Measurements from ENCODE around the gene CFAP61. TPM values are rescaled to one million over a fixed set of nuclear protein-coding genes. Genes with fewer than 3 reads are reported as not detected.
A peak's percentile ranks its signal among the peaks of the same experiment; 100 is the strongest.

The CFAP61 gene
- total RNA-seq, 1 experiment from 2014 or later = 0.28 TPM

GRCh38 chr20:20407891-20408805, 355.8 kb downstream of the CFAP61 start:
- no peaks in the 10 kb centered on the region for H3K4me1 ChIP-seq (ENCODE audit: control insufficient read depth, insufficient read depth, low read length)
- BruUV-seq (replicated peaks) = no TSS peak
- CTCF ChIA-PET = no interaction called here
- no peaks in the 10 kb centered on the region for H3K27me3 ChIP-seq (ENCODE audit: control insufficient read depth, insufficient read depth, low read length)
- H3K27ac ChIP-seq (ENCODE audit: low read length) = no peak overlapping the region
- peak; percentile 18 for DNase-seq (ENCODE audit: low read depth, low spot score)
- in situ Hi-C loops (cut with HindIII; ENCODE audit: low pct_unique_long_range_greater_than_20kb, low sequenced_read_pairs) = no loop called here
- ATAC-seq = peak; percentile 80; the same call in 1 of the 2 replicates
- TF ChIP-seq REST (IDR thresholded peaks at IDR 0.05; ENCODE audit: insufficient read depth in 1 of 2, low read depth in 2 of 2, low read length in 1 of 2) (no peak), TCF7L2 (IDR thresholded peaks at IDR 0.05; ENCODE audit: low read depth, low read length) (no peak), SIN3A (IDR thresholded peaks at IDR 0.05; ENCODE audit: borderline replicate concordance, insufficient read depth, low read depth, low read length) (no peak), POLR2AphosphoS5 (IDR thresholded peaks at IDR 0.05; ENCODE audit: low read depth, low read length) (no peak), CTCF (IDR thresholded peaks at IDR 0.05) (peak; percentile 57)
- intact Hi-C loops (cut with micrococcal nuclease; ENCODE audit: unreplicated experiment) = loop anchor here (5.0 kb wide), 1 partner anchor 326 kb away; no protein-coding TSS in a partner anchor
- no peaks in the 10 kb centered on the region for H3K9me3 ChIP-seq (ENCODE audit: control insufficient read depth, insufficient read depth, low read depth, low read length)
- POLR2A ChIA-PET = no interaction called here
- H3K36me3 ChIP-seq (ENCODE audit: control insufficient read depth, insufficient read depth, low read length) = no peaks in the 10 kb centered on the region
- H3K4me3 ChIP-seq (ENCODE audit: low read depth in 2 of 2, low read length in 2 of 2) = no peak overlapping the region

- POLR2A ChIA-PET = no interaction called here
- ATAC-seq (no peak), DNase-seq (ENCODE audit: low read depth, low spot score) (no peak)
- CTCF ChIA-PET = no interaction called here
- Histone ChIP-seq H3K9me3 (ENCODE audit: control insufficient read depth, insufficient read depth, low read depth, low read length) (no peaks in the 10 kb centered on the region), H3K27ac (ENCODE audit: low read length) (no peak overlapping the region), H3K4me3 (ENCODE audit: low read depth in 2 of 2, low read length in 2 of 2) (no peak overlapping the region), H3K4me1 (ENCODE audit: control insufficient read depth, insufficient read depth, low read length) (no peaks in the 10 kb centered on the region), H3K36me3 (ENCODE audit: control insufficient read depth, insufficient read depth, low read length) (no peaks in the 10 kb centered on the region), H3K27me3 (ENCODE audit: control insufficient read depth, insufficient read depth, low read length) (no peaks in the 10 kb centered on the region)
- no TSS peak for BruUV-seq (replicated peaks)
- intact Hi-C loops (cut with micrococcal nuclease; ENCODE audit: unreplicated experiment) (loop anchor here (5.0 kb wide), 1 partner anchor 327 kb away; no protein-coding TSS in a partner anchor), in situ Hi-C loops (cut with HindIII; ENCODE audit: low pct_unique_long_range_greater_than_20kb, low sequenced_read_pairs) (no loop called here)
- no peak for TF ChIP-seq SIN3A (IDR thresholded peaks at IDR 0.05; ENCODE audit: borderline replicate concordance, insufficient read depth, low read depth, low read length)
These were observed 357.0 kb downstream of the CFAP61 start for GRCh38 chr20:20409331-20409730.

Other genes with a start within 250 kb of the CFAP61 start
- 65.6 TPM for gene NAA20, start 35.2 kb upstream of the CFAP61 start, total RNA-seq (2021; ENCODE audit: unreplicated experiment)
- 16.4 TPM for gene CRNKL1, start 66 bp upstream of the CFAP61 start, total RNA-seq (2021; ENCODE audit: unreplicated experiment)